ENCODE measurements around the gene KCNQ5.

The KCNQ5 gene

DNA sequence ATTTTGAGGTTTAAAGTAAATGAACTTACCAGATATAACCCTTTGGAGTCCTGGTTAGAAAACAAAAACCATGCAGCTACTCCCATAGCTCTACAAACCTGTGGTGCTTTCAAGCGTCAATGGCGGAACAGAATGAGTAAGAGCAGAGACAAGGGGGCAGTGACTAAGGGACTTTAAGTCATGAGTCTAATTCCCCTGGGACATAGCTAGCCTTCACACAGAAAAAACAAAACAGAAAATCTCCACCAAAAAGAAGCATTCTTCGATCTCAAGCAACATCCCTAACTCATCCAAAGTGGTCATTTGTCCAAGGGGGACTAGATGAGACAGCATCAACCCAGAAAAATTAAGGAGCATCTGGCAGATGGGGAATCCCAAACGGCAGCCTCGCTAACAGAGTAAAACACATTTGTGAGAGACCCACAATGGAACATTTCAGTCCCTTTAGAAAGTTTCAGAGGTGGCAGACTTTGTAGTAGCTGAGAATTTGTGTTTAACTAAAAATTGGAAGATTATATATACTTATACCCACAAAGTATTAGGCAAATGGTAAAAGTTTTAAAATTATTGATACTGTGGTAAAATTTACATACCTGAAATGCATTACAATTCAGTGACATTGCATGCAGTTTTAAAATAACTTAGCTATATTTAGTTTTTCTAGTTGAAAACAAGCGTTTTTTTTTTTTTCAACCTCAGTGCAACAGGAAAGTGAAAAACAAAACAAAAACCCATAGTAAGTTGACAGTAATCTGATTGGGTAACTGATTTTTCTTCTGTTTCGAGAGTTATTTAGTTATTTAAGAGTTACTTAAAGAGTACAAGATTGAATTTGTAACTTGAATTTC is 67.5 kb downstream of the KCNQ5 start:
- no peak for DNase-seq

DNA sequence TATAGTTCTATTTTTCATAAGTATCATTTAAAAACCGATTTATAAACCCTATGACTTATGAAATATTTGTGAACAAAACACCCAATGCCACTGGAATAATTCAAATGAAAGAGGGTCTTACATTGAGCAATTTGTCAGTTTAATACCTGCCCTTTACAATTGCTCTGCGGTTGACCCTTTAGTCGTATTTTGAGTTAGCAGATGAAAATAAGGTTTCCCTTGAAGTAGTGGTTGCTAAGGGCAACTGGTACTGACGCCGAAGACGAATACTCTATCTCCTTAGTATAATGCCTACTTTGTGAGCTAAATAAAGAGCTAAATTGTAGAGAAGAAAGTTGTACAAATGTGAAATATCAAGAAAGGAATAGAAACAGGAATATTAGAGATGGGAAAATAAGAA is 69.4 kb downstream of the KCNQ5 start:
- no peak for DNase-seq

DNA sequence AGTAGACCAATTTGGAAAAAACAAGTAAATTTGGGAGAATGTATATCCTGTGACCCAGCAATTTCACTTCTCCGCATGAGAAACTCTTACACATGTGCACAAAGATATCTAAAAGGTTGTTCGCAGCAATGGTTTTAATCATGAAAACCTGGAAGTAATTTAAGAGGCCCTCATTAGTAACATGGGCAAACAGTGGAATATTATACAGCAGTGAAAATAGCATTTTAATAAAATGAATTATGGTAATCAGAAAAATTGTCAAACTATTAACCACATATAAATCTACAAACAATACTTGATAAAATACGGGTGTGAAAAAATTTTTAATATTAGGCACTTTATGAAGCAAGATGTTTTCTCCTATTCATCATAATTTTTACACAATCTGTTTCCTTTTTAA is 74.2 kb downstream of the KCNQ5 start:
- DNase-seq = no peak

DNA sequence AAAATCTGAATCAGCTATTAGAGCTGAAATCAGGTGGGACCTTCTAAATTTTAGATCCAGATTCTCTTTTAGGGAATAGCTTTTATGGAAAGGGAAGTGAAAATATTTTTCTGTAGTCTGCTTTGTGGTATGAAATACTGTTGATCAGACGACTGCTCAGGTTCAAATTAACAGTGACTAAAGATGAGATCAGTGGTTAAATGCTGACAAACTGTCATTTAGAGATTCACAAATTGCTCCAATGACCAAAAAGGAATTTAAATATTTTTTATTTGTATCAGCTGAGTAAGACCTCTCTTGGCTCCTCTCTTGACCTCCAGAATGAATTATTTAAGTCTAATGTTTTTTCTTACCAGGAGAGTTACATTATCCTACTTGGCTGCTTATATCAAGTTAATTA is 77.3 kb downstream of the KCNQ5 start:
- no peak for DNase-seq

DNA sequence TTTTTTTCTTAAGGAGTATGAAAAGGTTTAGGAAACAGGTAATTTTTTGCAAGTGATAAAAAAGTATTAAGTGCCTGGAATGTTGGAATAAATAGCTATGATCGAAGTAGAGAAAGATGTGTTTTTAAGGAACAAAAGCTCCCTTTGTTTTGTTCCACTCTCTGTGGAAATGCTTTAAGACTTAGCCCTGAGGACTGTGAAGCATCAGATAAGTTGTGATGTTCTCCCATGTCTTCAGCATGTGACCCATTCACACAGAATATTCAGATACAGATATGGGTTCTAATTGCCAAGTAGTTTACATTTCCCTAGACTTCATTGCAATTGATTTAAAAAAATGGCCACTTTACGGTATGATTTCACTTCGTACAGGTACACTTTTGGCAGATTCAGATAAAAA is 80.6 kb downstream of the KCNQ5 start:
- no peak for DNase-seq

DNA sequence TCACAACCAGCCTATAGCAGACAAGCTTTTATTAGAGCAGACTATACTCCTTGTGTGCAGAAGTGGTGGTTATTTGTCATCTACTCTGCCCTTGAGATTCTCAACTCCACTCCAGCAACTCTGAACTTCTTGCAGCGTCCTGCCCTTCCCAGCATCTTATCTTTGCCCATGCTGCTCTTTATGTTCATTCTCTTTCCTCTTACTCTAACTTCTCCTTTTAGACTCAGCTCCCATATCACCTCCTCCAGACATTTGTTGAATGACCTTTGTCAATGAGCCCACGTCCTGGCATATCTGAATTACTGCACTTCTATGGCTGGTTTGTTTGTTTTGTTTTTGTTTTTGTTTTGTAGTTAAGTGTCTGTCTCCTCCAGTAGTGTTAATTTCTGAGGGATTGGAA is 81.2 kb downstream of the KCNQ5 start:
- DNase-seq = no peak

DNA sequence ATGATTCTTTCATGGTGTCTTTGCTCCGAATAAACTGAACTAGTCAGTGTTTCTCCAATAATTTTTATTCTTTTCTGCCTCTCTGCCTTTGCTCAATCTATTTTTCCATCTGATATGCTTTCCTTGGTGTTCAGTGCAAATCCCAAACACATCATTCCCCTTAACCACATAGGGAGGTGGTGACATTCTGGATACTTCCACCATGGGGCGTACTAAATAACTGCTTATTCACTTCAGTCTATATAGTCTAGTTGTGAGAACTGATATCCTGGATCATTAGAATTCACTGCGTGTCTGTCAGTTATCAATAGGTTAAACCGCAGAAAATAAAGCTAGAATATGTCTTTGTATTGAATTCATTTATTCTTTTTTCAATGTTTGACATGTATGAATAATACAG is 83.1 kb downstream of the KCNQ5 start:
- DNase-seq = no peak

DNA sequence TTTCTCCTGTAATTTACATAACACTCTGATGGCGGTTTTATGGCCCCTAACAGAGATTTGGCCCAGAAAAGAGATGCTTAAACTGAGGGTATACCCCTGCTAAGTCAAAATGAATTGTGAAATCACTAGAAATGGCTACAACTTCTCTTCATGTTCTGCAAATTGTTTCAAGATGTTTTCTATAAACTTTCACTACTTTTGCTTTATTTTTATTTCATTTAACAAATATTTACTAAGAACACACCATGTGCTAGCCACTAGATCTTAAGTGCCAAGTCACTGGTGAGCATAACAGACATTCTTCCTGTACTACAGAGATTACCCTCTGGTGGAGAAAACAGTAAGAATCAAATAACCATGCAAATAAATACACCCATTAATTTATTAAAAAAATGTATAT is 87.6 kb downstream of the KCNQ5 start:
- no peak for DNase-seq

DNA sequence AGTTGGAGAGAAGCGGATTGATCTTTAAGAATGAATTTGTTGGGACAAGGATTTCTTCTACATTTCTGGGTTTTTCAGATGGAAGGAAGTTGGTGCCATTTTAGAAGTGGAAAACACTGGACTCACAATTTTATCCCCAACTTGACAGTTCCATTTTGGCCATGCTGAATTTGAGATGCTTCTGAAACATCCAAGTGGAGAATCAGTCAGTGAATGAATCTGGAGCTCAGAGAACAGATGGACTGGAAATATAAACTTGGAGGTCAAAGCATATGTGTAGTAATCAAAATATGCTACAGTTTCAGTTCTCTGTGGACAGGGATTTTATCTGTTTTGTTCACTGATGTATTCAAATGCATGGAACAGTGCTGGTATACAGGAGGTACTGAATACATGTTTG is 89.9 kb downstream of the KCNQ5 start:
- no peak for DNase-seq

DNA sequence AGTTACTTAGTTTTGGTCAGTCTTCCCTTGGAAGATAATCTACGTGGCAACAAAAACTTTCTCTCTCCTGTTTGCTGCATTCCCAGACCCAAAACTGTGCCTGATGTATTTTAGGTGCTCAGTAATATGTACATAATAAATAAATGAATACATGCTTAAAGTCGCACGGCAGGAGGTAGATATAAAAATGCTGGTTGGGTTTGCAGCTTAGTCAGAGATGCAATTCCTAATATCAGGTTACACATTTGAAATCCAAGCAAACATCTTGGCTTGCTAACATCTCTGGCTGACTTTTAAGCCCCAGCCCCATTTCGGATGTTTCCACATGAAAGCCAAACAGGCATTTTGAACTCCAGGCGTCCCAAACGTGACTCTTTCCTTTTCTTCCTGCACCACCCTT is 91.0 kb downstream of the KCNQ5 start:
- no peak for DNase-seq

DNA sequence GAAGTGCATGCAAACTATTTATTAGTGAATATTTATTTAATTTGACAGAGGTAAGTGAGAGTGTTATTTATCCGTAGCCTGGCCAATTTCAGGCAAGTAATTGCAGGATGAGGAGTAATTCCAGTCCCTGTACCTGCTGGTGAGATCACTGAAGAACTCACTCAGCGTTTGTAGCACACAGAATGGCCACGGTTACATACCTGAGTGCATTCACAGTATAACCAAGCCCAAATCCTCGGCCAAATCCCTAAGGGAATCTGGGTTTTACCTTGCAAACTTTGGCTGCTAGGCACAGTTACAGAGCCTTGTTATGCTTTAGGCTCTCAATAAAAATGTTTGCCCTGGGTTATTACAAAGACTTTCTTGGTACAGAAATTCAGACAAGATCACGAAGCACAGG is 93.3 kb downstream of the KCNQ5 start:
- no peak for DNase-seq

DNA sequence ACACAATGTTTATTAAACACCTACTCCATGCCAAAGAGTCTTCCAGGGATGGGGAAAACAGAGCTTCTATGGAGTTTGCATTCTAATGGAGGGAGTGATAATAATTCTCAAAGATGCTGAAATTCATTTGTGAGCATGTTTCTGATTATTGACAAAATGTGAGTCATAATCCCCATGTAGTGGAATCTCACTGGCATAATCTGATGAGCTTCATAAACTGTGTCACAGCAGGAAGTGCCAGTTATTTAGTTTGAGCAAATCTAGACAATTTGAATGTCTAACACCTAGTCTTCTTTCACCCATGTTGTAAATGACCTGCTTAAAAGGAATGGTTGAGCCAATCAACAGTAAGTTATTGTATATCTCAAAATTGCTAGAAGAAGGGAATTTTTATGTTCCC is 95.1 kb downstream of the KCNQ5 start:
- DNase-seq = no peak

DNA sequence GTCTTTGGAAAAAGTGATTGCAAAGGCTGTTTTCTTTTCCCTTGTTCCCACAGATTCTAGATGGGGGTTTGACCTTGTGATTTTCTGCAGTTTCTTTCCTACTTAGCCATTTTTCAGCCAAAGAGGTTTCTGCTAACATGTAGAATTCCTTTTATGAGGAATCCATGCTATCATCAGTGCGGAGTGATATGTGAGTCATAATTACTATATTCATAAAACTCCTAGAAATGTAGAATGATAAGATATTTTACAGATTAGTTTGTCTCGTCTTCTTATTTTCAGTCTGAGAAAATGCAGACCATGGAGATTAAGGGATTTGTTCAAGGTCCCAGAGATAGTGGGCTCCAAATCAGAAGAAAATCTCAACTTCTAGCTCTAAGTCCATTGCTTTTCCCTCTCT is 98.6 kb downstream of the KCNQ5 start:
- no peak for DNase-seq

DNA sequence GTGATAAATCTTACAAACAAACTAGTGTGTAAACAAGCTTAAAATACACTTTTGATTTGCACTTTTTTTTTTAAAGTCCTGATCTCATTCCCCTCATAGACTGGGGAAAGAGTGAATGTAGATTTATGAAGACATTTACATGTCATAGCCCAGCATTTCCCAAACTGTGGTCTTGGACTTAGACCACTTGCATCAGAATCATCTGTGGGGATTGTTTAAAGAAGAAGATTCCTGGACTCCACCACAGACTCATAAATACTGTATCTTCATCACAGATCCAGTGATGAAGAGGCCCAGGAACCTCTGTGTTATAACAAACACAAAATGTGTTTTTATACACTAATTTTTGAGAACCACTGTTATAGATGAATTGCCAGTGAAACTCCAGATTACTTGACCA is 99.5 kb downstream of the KCNQ5 start:
- DNase-seq = no peak

DNA sequence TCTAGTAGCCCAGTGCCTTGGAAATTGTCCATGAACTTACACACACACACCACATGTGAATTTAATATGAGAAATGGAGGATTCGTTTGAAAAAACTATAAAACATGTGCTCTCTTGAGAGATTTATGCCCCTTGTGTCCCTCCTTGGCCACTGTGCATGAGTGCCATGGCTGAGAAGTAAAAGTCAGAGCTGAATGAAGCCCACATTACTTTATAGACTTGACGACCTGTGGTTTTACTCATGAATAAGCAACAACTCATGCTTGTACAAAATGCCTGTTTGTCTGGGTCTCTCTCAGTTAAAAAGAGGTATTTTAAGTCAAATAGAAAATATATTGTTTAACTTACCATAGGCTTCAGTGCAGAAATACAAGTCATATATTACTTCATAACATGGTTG is 102.7 kb downstream of the KCNQ5 start:
- DNase-seq = no peak

DNA sequence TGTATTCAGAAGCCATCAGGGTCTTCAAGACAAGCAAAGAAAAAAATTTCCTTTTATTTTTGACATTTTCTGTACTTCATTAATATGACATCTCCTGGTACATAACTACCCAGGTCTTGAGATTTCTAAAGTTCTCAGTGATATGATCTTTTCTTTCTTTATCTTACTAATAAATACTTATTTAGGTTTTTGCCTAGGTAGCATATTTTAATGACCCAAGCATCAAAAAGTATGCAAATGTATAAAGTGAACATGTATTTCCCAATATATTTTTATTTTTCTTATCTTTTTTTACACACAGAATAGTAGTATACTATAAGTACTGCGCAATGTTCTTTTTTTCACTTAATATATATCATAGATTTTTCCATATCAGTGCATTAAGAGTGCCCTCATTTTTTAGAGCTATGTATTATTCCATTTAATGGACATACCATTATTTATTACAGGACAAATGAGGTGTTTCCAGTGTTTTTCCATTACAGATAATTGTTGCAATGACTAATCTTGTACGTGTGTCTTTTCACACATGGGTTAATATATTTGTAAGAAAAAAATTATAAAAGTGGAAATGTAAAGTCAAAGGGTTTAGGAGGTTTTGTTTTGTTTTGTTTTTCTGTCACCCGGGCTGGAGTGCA is 107.0 kb downstream of the KCNQ5 start:
- DNase-seq = no peak

DNA sequence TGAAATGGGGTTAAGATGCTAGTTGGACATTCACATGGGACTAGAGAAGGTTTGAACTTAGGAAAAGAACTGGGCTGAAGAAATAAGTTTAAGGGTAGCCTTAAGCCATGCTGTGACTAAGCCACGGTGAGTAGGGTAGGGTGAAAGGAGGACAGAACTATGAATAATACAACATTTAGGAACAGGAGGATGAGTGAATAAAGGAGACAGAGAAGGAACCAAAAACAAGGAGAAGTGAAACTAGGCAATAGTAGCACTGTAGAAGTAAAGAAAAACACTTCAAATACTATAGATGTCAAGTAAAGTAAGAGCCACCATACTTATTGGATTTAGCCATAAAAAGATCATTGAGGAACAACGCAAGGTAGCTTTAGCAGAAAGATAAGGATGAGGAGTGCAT is 111.2 kb downstream of the KCNQ5 start:
- no peak for DNase-seq

DNA sequence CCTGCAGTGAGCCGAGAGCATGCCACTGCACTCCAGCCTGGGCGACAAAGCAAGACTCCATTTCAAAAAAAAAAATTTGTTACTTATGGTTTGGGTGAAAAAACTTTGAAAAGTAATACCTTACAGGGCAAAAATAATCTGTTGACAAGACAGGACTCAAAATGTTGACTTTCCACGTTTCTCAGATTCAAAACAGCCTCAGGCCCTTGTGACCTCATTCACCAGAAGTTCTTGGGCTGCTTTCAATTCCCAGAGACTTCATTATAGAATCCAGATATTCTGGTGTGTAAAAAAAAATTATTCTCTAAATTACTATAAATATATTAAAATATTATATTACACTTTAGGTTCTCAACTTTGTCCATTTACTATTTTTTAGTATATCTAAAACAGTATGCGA is 116.2 kb downstream of the KCNQ5 start:
- no peak for DNase-seq

DNA sequence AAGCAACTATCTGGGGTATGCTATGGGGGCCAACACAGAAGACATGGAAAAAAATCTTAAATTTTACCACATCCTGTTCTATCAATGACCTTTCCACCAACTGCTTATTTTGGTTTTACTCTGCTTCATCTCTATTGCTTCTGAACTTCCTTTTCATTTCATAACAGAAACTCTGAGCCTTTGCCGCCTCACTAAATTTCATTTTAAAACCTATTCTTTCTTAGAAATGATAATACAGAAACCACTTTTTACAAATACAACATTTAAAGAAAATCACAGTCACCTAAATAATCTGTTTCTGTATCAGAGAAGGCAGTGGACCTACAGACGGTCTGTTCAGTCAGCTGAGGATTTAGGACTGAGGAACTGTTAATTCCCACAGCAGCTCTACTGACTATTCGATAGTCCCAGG is 117.5 kb downstream of the KCNQ5 start:
- no peak for DNase-seq

DNA sequence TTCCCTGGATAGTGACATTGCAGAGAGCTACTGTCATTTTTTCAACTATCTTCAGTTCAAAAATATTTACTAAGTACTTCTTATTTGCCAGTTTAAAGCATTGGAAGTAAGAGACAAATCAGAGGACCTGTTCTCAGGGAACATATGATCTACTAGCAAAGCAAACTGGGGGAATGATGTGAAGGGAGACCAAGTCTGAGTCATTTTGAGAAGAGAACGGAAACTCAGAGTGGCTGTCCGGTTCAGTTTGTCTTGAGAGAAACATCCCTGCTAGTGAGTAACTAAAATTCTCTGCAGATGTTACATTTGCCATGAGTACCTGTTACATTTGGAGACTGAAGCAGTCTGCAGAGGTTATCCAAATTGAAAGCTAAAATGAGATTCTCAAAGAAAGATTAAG is 118.3 kb downstream of the KCNQ5 start:
- no peak for DNase-seq

DNA sequence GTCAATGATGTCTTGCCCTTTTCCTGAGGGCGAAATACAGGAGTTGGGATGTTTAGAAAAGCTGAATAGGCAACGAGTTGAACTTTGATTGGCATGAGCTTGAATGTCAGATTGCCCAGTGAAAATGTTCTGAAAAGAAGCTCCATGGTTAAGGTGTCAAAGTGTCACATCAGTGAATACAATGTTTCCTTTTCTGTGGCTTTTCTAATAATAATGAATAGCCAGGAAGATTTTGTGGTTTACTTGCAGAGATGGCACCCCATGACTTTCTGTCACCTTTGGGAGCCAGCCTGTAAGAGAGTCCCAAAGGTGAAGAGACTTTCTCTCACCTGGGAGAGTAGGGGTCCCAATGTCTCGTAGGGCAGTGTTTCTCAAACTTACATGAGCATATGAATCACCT is 119.2 kb downstream of the KCNQ5 start:
- no peak for DNase-seq

DNA sequence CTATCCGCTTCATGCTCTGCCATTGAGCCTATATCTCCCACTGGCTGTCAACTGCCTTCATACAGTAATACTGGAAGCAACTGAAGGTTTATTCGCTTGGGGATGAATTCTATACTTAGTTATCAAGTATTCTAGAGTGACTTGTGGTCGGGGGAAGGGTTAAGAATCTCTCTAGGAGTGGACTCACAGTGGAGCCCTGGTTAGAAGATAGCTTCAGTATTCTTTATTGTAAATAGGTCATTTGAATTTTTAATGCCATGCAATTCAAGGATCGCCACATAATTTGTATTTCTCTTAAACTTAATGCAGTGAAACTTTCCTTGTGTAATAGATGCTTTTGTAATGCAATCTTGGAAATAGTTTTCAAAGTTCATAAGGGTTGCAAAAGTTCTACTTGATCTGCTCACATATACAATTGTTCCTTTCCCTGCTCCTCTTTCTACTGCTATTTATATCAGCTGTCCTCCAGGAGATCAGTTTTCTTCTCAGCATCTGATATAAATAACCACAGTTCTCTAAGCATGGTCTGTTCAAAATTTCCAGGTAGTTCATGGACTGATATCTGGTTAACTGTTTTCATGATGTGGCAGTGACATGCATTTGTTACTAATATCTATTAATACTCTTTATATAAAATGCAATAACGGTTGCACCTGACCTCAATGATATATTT is 120.3 kb downstream of the KCNQ5 start:
- DNase-seq = no peak

DNA sequence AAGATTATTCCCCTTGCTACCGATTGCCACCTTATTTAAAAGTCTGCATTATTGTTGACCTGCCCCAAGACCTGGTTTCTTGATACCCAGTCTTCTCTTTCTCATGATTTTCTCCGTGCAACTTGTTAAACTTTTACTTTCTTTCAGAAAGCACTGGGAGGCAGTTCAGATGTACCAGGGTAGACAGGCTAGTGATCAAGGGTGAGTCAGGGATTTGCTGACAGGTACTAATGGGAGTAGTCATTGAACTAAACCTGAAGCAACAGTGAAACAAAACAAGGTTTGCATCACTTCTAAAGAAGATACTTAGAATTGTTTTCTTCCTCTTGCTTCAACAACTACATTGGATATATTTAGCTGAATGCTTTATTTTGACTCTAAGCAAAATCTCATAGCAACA is 124.4 kb downstream of the KCNQ5 start:
- no peak for DNase-seq

DNA sequence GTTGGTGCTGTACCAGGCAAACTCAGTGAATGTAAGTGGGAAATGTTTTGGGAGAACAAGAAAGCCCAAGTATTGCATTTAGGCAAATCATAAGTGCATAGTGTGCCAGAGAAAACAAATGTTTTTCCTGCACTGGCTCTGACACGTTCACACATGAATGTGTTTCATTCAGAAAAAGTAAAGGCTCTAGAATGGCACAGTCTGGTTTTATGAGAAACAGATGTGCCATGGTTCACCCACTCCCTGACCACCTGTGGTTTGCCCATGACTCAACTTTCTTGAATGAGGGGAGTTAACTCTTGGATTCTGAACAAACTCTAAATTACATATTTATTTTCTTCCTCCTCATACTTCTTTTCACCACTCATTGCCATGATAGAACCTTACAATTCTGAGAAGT is 126.9 kb downstream of the KCNQ5 start:
- DNase-seq = no peak

All from stimulated activated CD4-positive, alpha-beta T cell treated with anti-CD3 and anti-CD28 coated beads, Interleukin-2, amount 100 ng/mL, for 48 hours (primary cell).